Endothelial cell (in vitro differentiated cells): ENCODE measurements around the gene SEC61A2. TPM values are rescaled to one million over a fixed set of nuclear protein-coding genes. Genes with fewer than 3 reads are reported as not detected.

ENCODE experiments used
- DNase-seq: peaks from one replicate; pipeline ENCODE4 v3.0.0; 2021; ENCODE audit warnings: low spot score
- H3K27ac Mint-ChIP-seq: one replicate; pipeline ENCODE4 v1.8.0; 2021; ENCODE audit warnings: mixed read lengths, inconsistent platforms; ENCODE audit not compliant: unreplicated experiment
- H3K27me3 Mint-ChIP-seq: one replicate; pipeline ENCODE4 v1.8.0; 2021; ENCODE audit warnings: mild to moderate bottlenecking, moderate library complexity, mixed read lengths, inconsistent platforms; ENCODE audit not compliant: unreplicated experiment
- H3K36me3 Mint-ChIP-seq: one replicate; pipeline ENCODE4 v1.8.0; 2021; ENCODE audit warnings: mild to moderate bottlenecking, low read depth, mixed read lengths, inconsistent platforms; ENCODE audit not compliant: unreplicated experiment
- H3K4me1 Mint-ChIP-seq: one replicate; pipeline ENCODE4 v1.8.0; 2021; ENCODE audit warnings: mild to moderate bottlenecking, mixed read lengths, inconsistent platforms; ENCODE audit not compliant: unreplicated experiment
- H3K4me3 Mint-ChIP-seq: one replicate; pipeline ENCODE4 v1.8.0; 2021; ENCODE audit warnings: mild to moderate bottlenecking, mixed read lengths, inconsistent platforms; ENCODE audit not compliant: unreplicated experiment
- H3K9me3 Mint-ChIP-seq: one replicate; pipeline ENCODE4 v1.8.0; 2021; ENCODE audit warnings: mixed read lengths, inconsistent platforms; ENCODE audit not compliant: unreplicated experiment
- CTCF ChIP-seq: fragments of 200-600 bp; sonication (generic); IDR thresholded peaks from one replicate; pipeline ENCODE4 v1.5.0; 2021; ENCODE audit warnings: antibody characterized with exemption; ENCODE audit not compliant: unreplicated experiment
- total RNA-seq: library from RNA; stranded (reverse); fragmentation: NEBNext Ultra II Directional; extraction: Animal tissue kit (Norgen Biotek cat#: 25700); gene quantifications from one replicate; pipeline ENCODE4 v1.2.1, GENCODE V29; 2021; ENCODE audit not compliant: unreplicated experiment

Gene SEC61A2
- total RNA-seq, 1 donor from 2014 or later, result 9.9 TPM

- no peak for TF ChIP-seq CTCF
- no peaks in the 10 kb centered on the region for H3K4me1 Mint-ChIP-seq
These were observed 75.6 kb downstream of the SEC61A2 start for GRCh38 chr10:12205082-12205481.

GRCh38 chr10:12207114-12207513 is 77.6 kb downstream of the SEC61A2 start:
- no peak for TF ChIP-seq CTCF
- Mint-ChIP-seq H3K27ac (no peak overlapping the region), H3K9me3 (no peaks in the 10 kb centered on the region), H3K4me1 (no peaks in the 10 kb centered on the region), H3K36me3 (peaks cover 42% of the 10 kb centered on the region), H3K27me3 (no peaks in the 10 kb centered on the region), H3K4me3 (no peak overlapping the region)
- DNase-seq, result no peak

More at GRCh38 chr10:12205082-12205481, 75.6 kb downstream of the SEC61A2 start:
- H3K27ac Mint-ChIP-seq, result no peak overlapping the region
- no peaks in the 10 kb centered on the region for H3K27me3 Mint-ChIP-seq
- DNase-seq, result no peak
- H3K36me3 Mint-ChIP-seq, result peaks cover 37% of the 10 kb centered on the region
- H3K4me3 Mint-ChIP-seq, result no peak overlapping the region
- H3K9me3 Mint-ChIP-seq, result no peaks in the 10 kb centered on the region

- Mint-ChIP-seq H3K4me1 (no peaks in the 10 kb centered on the region), H3K36me3 (peaks cover 39% of the 10 kb centered on the region), H3K4me3 (peak overlapping the region; percentile 40), H3K9me3 (no peaks in the 10 kb centered on the region), H3K27me3 (no peaks in the 10 kb centered on the region), H3K27ac (no peak overlapping the region)
- no peak for TF ChIP-seq CTCF
- DNase-seq, result no peak
These were observed 79.0 kb downstream of the SEC61A2 start for GRCh38 chr10:12208460-12208859.

GRCh38 chr10:12212454-12212853 is 83.0 kb downstream of the SEC61A2 start:
- H3K4me1 Mint-ChIP-seq, result peaks cover 7% of the 10 kb centered on the region
- H3K9me3 Mint-ChIP-seq, result no peaks in the 10 kb centered on the region
- no peak overlapping the region for H3K4me3 Mint-ChIP-seq
- no peaks in the 10 kb centered on the region for H3K27me3 Mint-ChIP-seq
- no peak for DNase-seq
- no peak overlapping the region for H3K27ac Mint-ChIP-seq
- no peak for TF ChIP-seq CTCF
- peaks cover 34% of the 10 kb centered on the region for H3K36me3 Mint-ChIP-seq

GRCh38 chr10:12213621-12214020 is 84.1 kb downstream of the SEC61A2 start:
- peaks cover 7% of the 10 kb centered on the region for H3K4me1 Mint-ChIP-seq
- peaks cover 26% of the 10 kb centered on the region for H3K36me3 Mint-ChIP-seq
- no peak overlapping the region for H3K4me3 Mint-ChIP-seq
- no peaks in the 10 kb centered on the region for H3K27me3 Mint-ChIP-seq
- no peak for DNase-seq
- no peak overlapping the region for H3K27ac Mint-ChIP-seq
- no peaks in the 10 kb centered on the region for H3K9me3 Mint-ChIP-seq
- no peak for TF ChIP-seq CTCF
